Measurements from ENCODE around the gene CYP4F12. TPM values are rescaled to one million over a fixed set of nuclear protein-coding genes. Genes with fewer than 3 reads are reported as not detected.

CYP4F12 gene
- total RNA-seq, 1 experiment from 2014 or later, result 1.7 TPM

DNA sequence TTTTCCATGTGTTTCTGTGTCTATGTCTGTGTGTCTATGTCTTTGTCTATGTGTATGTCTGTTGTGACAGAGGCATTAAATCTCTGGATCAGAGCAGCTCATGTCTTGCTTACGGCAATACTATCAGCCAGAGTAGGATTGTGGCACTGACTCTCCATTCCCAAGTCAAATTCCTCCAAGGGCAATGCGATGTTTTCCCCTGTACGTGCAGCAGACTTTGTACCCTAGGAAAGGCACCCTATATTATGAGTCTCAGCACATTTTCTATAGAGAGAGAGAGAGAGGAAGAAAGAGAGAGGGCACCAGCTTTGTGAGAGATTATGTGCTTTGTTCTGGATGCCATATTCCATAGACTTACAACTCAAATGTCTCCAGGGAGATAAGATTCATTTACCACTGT is 21.1 kb upstream of the CYP4F12 start:
- intact Hi-C loops (cut with micrococcal nuclease; ENCODE audit: unreplicated experiment), result no loop called here
- POLR2A ChIA-PET, result no interaction called here
- TF ChIP-seq, protein P1, sequence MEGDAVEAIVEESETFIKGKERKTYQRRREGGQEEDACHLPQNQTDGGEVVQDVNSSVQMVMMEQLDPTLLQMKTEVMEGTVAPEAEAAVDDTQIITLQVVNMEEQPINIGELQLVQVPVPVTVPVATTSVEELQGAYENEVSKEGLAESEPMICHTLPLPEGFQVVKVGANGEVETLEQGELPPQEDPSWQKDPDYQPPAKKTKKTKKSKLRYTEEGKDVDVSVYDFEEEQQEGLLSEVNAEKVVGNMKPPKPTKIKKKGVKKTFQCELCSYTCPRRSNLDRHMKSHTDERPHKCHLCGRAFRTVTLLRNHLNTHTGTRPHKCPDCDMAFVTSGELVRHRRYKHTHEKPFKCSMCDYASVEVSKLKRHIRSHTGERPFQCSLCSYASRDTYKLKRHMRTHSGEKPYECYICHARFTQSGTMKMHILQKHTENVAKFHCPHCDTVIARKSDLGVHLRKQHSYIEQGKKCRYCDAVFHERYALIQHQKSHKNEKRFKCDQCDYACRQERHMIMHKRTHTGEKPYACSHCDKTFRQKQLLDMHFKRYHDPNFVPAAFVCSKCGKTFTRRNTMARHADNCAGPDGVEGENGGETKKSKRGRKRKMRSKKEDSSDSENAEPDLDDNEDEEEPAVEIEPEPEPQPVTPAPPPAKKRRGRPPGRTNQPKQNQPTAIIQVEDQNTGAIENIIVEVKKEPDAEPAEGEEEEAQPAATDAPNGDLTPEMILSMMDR (IDR thresholded peaks at IDR 0.05), result no peak
- TF ChIP-seq, protein P2, sequence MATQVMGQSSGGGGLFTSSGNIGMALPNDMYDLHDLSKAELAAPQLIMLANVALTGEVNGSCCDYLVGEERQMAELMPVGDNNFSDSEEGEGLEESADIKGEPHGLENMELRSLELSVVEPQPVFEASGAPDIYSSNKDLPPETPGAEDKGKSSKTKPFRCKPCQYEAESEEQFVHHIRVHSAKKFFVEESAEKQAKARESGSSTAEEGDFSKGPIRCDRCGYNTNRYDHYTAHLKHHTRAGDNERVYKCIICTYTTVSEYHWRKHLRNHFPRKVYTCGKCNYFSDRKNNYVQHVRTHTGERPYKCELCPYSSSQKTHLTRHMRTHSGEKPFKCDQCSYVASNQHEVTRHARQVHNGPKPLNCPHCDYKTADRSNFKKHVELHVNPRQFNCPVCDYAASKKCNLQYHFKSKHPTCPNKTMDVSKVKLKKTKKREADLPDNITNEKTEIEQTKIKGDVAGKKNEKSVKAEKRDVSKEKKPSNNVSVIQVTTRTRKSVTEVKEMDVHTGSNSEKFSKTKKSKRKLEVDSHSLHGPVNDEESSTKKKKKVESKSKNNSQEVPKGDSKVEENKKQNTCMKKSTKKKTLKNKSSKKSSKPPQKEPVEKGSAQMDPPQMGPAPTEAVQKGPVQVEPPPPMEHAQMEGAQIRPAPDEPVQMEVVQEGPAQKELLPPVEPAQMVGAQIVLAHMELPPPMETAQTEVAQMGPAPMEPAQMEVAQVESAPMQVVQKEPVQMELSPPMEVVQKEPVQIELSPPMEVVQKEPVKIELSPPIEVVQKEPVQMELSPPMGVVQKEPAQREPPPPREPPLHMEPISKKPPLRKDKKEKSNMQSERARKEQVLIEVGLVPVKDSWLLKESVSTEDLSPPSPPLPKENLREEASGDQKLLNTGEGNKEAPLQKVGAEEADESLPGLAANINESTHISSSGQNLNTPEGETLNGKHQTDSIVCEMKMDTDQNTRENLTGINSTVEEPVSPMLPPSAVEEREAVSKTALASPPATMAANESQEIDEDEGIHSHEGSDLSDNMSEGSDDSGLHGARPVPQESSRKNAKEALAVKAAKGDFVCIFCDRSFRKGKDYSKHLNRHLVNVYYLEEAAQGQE (IDR thresholded peaks at IDR 0.05; ENCODE audit: insufficient read depth in 1 of 2, low read depth in 2 of 2, low read length in 1 of 2), result no peak
- TF ChIP-seq TCF7L2 (IDR thresholded peaks at IDR 0.05; ENCODE audit: low read depth, low read length) (no peak), SIN3A (IDR thresholded peaks at IDR 0.05; ENCODE audit: borderline replicate concordance, insufficient read depth, low read depth, low read length) (no peak), POLR2AphosphoS5 (IDR thresholded peaks at IDR 0.05; ENCODE audit: low read depth, low read length) (no peak)
- Histone ChIP-seq H3K36me3 (ENCODE audit: control insufficient read depth, insufficient read depth, low read length) (no peaks in the 10 kb centered on the region), H3K4me3 (ENCODE audit: low read depth in 2 of 2, low read length in 2 of 2) (no peak overlapping the region), H3K9me3 (ENCODE audit: control insufficient read depth, insufficient read depth, low read depth, low read length) (no peaks in the 10 kb centered on the region), H3K27ac (ENCODE audit: low read length) (no peak overlapping the region), H3K4me1 (ENCODE audit: control insufficient read depth, insufficient read depth, low read length) (no peaks in the 10 kb centered on the region), H3K27me3 (ENCODE audit: control insufficient read depth, insufficient read depth, low read length) (peaks cover 2% of the 10 kb centered on the region; the same call in 1 of the 2 replicates)
- no peak for ATAC-seq
- no peak for DNase-seq (ENCODE audit: low read depth, low spot score)
- CTCF ChIA-PET, result no interaction called here
- no TSS peak for BruUV-seq (replicated peaks)
- in situ Hi-C loops (cut with HindIII; ENCODE audit: low pct_unique_long_range_greater_than_20kb, low sequenced_read_pairs), result no loop called here

DNA sequence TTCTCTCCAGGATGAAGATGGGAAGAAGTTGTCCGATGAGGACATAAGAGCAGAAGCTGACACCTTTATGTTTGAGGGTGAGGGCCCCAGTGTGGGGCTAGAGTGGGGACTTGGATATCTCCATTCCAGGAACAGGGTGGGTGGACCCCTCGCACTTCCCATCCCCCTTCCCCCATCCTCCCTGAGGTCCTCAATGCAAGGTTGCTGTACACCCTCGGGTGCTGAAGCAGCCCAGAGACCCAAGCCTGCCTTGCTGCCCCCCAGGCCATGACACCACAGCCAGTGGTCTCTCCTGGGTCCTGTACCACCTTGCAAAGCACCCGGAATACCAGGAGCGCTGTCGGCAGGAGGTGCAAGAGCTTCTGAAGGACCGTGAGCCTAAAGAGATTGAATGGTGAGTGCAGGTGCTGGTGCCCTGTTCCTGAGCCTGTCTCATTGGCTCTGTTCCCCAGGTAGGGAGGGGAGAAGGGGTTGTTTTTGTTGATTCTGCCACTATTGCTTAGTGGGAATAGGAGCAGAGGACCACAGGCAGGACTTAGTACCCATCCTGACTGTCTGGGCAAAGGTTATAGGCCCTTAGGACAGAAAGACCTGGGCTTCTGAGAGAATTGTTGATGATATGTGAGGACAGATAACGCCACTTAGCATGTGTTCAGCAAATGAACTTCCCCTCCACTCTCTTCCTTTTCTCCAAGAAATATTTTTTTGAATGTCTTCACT is 20.2 kb upstream of the CYP4F12 start:
- ChIA-PET CTCF (no interaction called here), POLR2A (no interaction called here)
- Histone ChIP-seq H3K9me3 (ENCODE audit: control insufficient read depth, insufficient read depth, low read depth, low read length) (no peaks in the 10 kb centered on the region), H3K27ac (ENCODE audit: low read length) (no peak overlapping the region), H3K36me3 (ENCODE audit: control insufficient read depth, insufficient read depth, low read length) (no peaks in the 10 kb centered on the region), H3K4me1 (ENCODE audit: control insufficient read depth, insufficient read depth, low read length) (no peaks in the 10 kb centered on the region), H3K4me3 (ENCODE audit: low read depth in 2 of 2, low read length in 2 of 2) (no peak overlapping the region), H3K27me3 (ENCODE audit: control insufficient read depth, insufficient read depth, low read length) (peaks cover 2% of the 10 kb centered on the region; the same call in 1 of the 2 replicates)
- in situ Hi-C loops (cut with HindIII; ENCODE audit: low pct_unique_long_range_greater_than_20kb, low sequenced_read_pairs) (no loop called here), intact Hi-C loops (cut with micrococcal nuclease; ENCODE audit: unreplicated experiment) (no loop called here)
- no TSS peak for BruUV-seq (replicated peaks)
- no peak for TF ChIP-seq POLR2AphosphoS5 (IDR thresholded peaks at IDR 0.05; ENCODE audit: low read depth, low read length)
- TF ChIP-seq, protein P1 (IDR thresholded peaks at IDR 0.05), result no peak
- no peak for TF ChIP-seq SIN3A (IDR thresholded peaks at IDR 0.05; ENCODE audit: borderline replicate concordance, insufficient read depth, low read depth, low read length)
- TF ChIP-seq, protein P2 (IDR thresholded peaks at IDR 0.05; ENCODE audit: insufficient read depth in 1 of 2, low read depth in 2 of 2, low read length in 1 of 2), result no peak
- no peak for TF ChIP-seq TCF7L2 (IDR thresholded peaks at IDR 0.05; ENCODE audit: low read depth, low read length)
- no peak for DNase-seq (ENCODE audit: low read depth, low spot score)
- no peak for ATAC-seq
